Loucy (cell line): ENCODE data around the gene BDKRB1.

ENCODE experiments used
- CTCF ChIP-seq: fragments of 200-600 bp; sonication (generic); conservative IDR thresholded peaks from 2 replicates; pipeline ENCODE4 v1.5.1; 2014; ENCODE audit warnings: mild to moderate bottlenecking, antibody characterized with exemption, low read length
- EZH2phosphoT487 ChIP-seq: fragments of 200-600 bp; IDR thresholded peaks from 2 replicates; pipeline ENCODE4 v1.6.1; 2018; ENCODE audit warnings: antibody characterized with exemption, mild to moderate bottlenecking, moderate library complexity, borderline replicate concordance

DNA sequence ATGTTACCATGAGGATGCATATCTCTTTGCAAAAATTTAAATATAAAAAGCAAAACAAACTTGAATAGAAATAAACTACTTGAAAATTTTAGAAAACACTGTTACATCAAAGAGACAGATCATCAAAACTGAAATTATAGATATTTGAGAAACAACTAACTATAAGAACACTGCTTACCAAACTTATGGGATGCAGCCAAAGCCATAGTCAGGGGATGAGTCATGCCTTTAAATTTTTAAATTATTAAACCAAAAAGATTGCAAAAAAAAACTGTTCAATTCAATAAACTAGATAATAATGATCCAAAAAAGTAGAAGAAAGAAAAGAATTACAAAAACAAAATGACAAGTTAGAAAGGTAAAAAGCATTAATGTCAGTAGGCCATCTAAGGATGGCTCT, 43.9 kb upstream of the BDKRB1 start:
- TF ChIP-seq CTCF (no peak), EZH2phosphoT487 (no peak)
